ENCODE measurements around the gene ABO.

DNA sequence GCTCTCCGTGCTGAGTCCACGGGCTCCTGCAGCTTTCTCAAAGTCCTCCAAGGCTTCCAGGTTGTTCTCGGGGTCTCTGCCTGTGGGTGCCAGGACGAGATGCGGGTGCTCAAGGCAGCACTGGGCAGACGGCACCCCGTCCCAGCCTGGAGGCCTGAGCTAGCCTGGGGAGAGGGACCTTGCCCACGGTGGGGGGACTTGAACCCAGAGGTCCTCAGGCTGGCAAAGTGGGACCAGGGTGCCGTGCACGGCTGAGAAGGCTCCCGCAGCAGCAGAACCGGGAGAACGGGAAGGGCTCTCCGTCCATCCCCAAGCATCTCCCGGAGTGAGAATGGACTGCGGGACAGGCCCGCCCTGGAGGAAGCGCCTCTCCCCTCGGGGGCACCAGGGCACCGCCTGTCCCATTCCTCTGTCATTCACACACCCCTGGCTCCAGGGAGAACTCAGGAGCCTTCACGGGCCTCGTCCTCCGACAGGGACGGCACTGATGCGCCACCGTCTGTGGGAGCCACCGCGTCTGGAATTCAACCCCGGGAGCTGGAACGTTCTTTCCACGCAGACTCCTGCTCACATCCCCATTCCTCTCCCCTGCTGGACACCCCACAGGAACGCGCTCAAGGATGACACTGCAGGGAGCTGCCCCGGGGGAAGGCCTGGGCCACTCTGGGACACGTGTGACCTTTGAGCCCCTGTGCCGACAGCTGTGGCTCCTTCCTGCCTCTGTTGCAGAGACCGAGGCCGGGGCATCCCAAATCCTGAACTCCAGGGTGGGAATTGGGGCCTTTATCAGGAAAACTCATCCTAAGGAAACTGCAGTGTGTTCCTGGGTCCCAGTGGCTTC lies 49.6 kb downstream of the ABO start:
- TF ChIP-seq, protein P1, sequence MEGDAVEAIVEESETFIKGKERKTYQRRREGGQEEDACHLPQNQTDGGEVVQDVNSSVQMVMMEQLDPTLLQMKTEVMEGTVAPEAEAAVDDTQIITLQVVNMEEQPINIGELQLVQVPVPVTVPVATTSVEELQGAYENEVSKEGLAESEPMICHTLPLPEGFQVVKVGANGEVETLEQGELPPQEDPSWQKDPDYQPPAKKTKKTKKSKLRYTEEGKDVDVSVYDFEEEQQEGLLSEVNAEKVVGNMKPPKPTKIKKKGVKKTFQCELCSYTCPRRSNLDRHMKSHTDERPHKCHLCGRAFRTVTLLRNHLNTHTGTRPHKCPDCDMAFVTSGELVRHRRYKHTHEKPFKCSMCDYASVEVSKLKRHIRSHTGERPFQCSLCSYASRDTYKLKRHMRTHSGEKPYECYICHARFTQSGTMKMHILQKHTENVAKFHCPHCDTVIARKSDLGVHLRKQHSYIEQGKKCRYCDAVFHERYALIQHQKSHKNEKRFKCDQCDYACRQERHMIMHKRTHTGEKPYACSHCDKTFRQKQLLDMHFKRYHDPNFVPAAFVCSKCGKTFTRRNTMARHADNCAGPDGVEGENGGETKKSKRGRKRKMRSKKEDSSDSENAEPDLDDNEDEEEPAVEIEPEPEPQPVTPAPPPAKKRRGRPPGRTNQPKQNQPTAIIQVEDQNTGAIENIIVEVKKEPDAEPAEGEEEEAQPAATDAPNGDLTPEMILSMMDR (IDR thresholded peaks at IDR 0.05), result no peak
- TF ChIP-seq POLR2A (IDR thresholded peaks at IDR 0.05) (no peak), EP300 (IDR thresholded peaks at IDR 0.05) (no peak)

Measured in ovary (tissue), 3 donors.